Brain microvascular endothelial cell (primary cell): ENCODE measurements around the gene TMEM14C.

Experiments used
- DNase-seq: peaks from one replicate; pipeline ENCODE4 v3.0.0-alpha.2; 2020
- H3K27ac ChIP-seq: fragments of 250-450 bp; sonication (Bioruptor Pico); 2 replicates; pipeline ENCODE4 v1.5.1; 2020; ENCODE audit warnings: mild to moderate bottlenecking, moderate library complexity
- H3K27me3 ChIP-seq: fragments of 250-450 bp; sonication (Bioruptor Pico); replicated peaks from 2 replicates; pipeline ENCODE4 v1.5.1; 2020; ENCODE audit warnings: mild to moderate bottlenecking
- H3K36me3 ChIP-seq: fragments of 250-450 bp; sonication (Bioruptor Pico); replicated peaks from 2 replicates; pipeline ENCODE4 v1.5.1; 2020; ENCODE audit warnings: mild to moderate bottlenecking
- H3K4me3 ChIP-seq: 2 replicates; pipeline ENCODE4 v1.5.1; 2011; ENCODE audit warnings: low read depth, mild to moderate bottlenecking, control low read depth, low read length, moderate library complexity
- in situ Hi-C: cut with HindIII; loops from 2 replicates; pipeline ENCODE4 v1.10.0; 2017; ENCODE audit warnings: low sequenced_read_pairs, low pct_ligation_motif_present
- TF ChIP-seq, protein P1 (sequence below): IDR thresholded peaks from 2 replicates; pipeline ENCODE4 v1.5.1; 2011; ENCODE audit warnings: low read depth, mild to moderate bottlenecking, moderate library complexity, low read length, control low read depth, inconsistent platforms; ENCODE audit errors: missing control alignments

TMEM14C gene

DNA sequence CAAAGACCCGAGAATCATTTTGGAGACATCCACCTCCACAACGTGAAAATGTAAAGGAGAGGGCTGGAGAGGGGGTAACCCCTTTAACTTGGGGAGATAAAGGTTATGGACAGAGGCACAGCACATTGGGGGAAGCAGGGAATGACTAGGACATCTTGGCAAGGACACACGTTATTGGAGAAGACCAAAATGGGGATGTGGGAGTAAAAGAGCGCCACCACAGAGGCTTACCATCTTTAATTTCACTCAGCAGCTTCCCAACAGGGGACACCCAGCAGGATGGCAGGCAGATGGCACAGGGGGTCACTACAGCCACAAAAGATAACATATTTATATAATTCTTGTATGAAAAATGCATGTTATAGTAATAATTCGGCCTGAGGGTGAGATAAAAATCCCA is 38.3 kb upstream of the TMEM14C start:
- TF ChIP-seq, protein P1, sequence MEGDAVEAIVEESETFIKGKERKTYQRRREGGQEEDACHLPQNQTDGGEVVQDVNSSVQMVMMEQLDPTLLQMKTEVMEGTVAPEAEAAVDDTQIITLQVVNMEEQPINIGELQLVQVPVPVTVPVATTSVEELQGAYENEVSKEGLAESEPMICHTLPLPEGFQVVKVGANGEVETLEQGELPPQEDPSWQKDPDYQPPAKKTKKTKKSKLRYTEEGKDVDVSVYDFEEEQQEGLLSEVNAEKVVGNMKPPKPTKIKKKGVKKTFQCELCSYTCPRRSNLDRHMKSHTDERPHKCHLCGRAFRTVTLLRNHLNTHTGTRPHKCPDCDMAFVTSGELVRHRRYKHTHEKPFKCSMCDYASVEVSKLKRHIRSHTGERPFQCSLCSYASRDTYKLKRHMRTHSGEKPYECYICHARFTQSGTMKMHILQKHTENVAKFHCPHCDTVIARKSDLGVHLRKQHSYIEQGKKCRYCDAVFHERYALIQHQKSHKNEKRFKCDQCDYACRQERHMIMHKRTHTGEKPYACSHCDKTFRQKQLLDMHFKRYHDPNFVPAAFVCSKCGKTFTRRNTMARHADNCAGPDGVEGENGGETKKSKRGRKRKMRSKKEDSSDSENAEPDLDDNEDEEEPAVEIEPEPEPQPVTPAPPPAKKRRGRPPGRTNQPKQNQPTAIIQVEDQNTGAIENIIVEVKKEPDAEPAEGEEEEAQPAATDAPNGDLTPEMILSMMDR = no peak
- Histone ChIP-seq H3K4me3 (no peak overlapping the region), H3K27me3 (no peaks in the 10 kb centered on the region), H3K36me3 (no peaks in the 10 kb centered on the region), H3K27ac (no peak overlapping the region)
- no peak for DNase-seq
- in situ Hi-C loops = no loop called here

DNA sequence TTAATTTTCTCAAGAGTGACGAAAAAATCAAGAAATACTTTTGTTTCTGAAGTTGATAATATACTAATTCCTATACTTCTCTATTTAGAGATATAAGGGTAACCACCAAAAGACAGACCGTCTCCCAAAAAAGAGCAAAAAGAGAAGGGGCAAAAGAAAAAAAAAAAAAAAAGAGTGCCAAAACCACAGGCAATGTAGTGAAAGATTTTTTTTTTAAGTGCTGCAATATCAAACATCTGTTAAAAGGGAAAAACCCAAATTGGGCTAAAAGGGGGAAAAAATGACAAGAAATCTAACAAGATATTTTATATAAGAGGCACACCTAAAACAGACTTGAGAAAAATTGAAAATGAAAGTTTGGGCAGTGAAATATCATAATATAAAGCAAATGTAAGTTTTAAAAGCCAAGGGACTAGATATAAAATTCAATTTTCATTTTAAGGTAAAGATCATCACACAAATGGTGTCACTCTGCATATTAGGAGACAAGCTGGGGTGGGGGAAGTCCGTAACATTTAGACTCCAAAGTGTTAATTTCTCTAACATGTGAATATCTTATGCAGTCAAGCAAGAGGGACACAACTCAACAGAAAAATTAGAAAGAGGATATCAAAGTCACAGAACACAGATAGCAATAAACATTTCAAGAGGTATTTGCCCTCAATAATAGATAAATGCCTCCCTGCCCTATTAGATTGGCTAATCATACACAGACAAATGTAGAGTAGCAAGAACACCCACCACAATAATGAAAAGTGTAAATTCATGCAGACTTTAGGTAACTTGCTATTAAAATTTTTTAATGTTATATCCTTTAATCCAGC is 37.6 kb upstream of the TMEM14C start:
- no peak overlapping the region for H3K27ac ChIP-seq
- no peaks in the 10 kb centered on the region for H3K36me3 ChIP-seq
- H3K27me3 ChIP-seq = no peaks in the 10 kb centered on the region
- in situ Hi-C loops = no loop called here
- DNase-seq = no peak
- no peak overlapping the region for H3K4me3 ChIP-seq
- TF ChIP-seq, protein P1 = no peak

GRCh38 chr6:10686901-10687300 is 36.0 kb upstream of the TMEM14C start:
- Histone ChIP-seq H3K4me3 (no peak overlapping the region), H3K27ac (no peak overlapping the region), H3K36me3 (no peaks in the 10 kb centered on the region), H3K27me3 (no peaks in the 10 kb centered on the region)
- in situ Hi-C loops = no loop called here
- DNase-seq = no peak
- TF ChIP-seq, protein P1 = no peak

- no peak overlapping the region for H3K4me3 ChIP-seq
- DNase-seq = no peak
- H3K27ac ChIP-seq = no peak overlapping the region
- H3K27me3 ChIP-seq = no peaks in the 10 kb centered on the region
- in situ Hi-C loops = no loop called here
- TF ChIP-seq, protein P1 = no peak
- no peaks in the 10 kb centered on the region for H3K36me3 ChIP-seq
Measured at GRCh38 chr6:10687582-10687981, 35.3 kb upstream of the TMEM14C start.

DNA sequence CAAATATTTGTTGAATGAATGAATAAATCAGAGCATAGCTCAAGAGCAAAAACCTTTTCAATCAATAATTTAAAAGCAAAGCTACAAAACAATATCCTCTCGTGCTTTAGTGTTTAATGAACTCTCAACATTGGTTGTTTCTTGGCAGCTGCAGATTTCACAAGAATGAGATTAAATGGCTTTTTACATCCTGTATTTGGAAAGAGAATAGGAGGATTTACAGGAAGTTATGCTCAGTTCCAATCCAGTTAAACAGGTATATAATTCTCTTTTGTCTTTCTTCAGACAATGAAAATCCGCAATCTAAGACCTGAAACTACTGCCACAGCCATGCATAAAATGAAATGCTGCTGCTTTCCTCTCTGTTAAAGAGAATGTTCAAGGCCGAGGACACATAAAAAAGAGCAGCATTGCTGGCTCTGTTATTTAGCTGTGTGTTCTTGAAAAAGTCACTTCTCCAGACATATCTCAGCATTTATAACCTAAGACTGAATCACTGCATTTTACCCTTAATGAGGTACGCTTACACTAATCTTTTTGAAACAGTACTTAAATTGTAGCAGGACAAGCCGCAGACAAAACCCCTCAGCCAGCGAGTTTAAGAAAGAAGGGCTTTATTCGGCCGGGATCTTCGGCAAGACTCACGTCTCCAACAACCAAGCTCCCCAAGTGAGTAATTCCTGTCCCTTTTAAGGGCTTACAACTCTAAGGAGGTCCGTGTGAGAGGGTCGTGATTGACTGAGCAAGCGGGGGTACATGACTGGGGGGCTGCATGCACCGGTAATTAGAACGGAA is 32.0 kb upstream of the TMEM14C start:
- Histone ChIP-seq H3K36me3 (no peaks in the 10 kb centered on the region), H3K27ac (no peak overlapping the region), H3K27me3 (no peaks in the 10 kb centered on the region), H3K4me3 (no peak overlapping the region)
- TF ChIP-seq, protein P1 = no peak
- no peak for DNase-seq
- in situ Hi-C loops = no loop called here
